AML-193 (cell line): ENCODE results near the gene TMEM132E.

Experiments
- DNase-seq, 2 experiments: peaks; one replicate each; lab custom pipeline; 2025; lab: John Stamatoyannopoulos, UW

The TMEM132E gene

DNA sequence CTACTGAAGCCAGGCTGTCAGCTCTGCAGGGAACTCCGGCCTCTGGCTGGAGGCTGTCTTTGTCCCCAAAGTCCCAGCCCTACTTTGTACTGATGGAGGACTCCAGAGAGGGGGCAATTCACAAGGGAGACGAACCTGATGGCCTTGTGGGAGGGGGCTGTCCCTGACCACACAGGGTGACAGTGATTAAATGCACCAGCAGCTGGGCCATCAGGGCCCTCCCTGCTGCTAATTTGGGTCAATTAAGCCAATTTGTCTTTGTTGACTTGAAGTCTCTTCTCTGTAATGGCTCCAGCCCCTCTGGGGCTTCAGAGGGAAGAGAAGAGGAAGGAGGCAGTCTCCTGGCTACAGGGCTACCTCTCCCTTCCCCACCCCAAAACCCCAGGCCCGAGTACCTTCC is 22.0 kb downstream of the TMEM132E start:
- DNase-seq, result no peak

DNA sequence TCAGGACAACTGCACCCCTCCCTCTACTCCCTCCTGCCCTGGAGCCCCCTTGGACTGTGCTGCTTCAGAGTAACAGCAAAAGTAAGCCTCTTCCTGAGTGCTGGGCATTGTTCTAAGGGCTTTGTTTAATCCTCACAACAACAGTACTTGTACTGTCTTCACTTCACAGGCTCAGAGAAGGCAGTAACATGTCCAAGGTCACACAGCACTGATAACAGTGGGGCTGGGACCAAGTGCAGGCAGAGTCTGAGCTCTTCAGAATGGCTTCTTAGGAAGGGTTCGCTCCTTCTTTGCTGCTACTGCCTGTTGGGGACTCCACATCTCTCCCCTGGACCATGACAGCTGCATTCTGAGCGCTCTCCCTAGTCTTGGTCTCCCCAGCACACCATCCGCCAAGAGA is 24.6 kb downstream of the TMEM132E start:
- DNase-seq, result no peak

DNA sequence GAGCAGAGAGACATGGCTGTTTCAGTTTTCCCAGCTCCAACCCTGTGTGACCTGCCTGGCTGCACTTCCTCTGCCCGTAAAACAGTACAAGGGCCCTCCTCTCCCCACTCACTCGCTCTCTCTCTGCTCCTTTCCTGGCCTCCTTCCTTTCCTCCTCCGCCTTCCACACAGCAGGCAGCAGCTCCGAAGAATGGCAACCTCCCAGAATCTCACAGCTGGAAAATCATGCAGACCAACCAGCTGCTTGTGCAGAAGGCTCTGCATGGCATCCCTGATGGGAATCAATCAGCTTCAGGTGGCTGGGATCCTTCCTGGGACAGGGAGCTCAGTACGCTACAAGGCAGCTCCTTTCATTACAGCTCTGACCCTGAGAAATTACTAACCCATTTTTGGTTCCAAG is 27.4 kb downstream of the TMEM132E start:
- DNase-seq, result no peak

DNA sequence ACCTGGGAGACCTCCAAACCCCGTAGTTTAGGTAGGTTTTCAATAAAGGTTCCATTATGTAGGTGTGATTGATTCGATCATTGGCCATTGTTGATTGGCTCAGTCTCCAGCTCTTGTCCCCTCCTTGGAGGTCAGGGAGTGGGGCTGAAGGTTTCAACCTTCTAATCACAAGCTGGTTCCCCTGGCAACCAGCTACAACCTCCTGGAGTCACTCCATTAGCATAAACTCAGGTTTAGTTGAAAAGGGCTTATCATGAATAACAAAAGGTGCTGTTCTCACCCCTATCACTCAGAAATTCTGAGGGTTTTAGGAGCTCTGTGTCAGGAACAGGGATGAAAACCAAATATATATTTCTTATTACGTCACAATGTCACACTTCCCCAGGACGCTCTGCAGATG is 28.5 kb downstream of the TMEM132E start:
- DNase-seq, result no peak

DNA sequence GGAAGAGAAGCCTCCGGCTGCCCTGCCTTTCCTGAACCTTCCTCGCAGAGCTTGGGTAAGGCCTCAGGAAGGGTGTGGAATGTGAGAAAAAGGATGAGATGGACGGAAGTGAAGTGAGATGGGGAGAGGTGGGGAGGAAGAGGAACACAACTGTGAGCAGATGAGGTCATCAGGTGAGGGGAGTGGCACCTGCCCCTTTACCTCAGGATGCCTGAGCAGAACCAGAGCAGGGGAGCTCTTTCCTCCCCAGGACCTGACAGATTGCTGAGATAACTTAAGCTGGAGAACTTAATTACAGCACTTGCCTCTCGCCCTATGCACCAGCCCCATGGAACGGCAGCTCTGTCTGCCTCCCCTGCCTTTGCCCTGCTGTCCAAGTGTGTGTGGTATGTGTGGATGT is 29.8 kb downstream of the TMEM132E start:
- no peak for DNase-seq

DNA sequence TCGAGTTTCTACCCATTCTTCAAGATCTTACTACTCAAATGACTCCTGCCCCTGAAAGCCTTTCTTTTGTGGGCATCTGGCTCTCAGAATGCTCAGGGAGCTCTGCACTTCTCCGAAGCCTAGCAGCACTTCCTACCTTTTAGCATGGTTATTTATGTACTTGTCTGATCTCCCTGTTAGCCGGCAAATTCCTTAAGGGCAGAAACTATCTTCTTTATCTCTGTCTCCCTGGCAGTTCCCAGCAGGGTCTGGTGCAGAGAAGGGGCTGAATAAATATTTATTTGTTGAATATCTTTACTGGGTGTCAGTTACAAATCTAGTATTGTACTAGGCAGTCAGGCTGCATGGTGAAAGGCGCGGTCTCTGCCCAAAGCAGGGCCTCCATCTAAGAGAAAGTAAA is 30.7 kb downstream of the TMEM132E start:
- DNase-seq, result no peak

DNA sequence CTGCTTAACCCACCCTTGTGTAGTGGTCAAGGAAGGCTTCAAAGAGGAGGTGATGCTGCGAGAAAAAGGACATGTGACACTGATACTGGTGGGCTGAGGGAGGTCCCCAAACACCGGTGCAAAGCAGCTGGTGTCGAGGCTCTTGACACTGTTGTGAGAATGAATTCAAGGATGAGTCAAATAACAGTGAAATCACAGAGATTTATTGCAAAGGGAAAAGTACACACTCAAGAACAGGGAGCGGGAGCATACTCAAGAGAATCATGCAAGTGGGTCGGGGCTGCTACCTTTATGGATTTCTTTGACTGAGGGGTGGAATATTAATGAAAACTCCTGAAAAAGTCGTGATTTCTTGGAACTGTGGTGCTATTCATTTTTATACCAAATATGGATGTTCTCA is 31.1 kb downstream of the TMEM132E start:
- no peak for DNase-seq

DNA sequence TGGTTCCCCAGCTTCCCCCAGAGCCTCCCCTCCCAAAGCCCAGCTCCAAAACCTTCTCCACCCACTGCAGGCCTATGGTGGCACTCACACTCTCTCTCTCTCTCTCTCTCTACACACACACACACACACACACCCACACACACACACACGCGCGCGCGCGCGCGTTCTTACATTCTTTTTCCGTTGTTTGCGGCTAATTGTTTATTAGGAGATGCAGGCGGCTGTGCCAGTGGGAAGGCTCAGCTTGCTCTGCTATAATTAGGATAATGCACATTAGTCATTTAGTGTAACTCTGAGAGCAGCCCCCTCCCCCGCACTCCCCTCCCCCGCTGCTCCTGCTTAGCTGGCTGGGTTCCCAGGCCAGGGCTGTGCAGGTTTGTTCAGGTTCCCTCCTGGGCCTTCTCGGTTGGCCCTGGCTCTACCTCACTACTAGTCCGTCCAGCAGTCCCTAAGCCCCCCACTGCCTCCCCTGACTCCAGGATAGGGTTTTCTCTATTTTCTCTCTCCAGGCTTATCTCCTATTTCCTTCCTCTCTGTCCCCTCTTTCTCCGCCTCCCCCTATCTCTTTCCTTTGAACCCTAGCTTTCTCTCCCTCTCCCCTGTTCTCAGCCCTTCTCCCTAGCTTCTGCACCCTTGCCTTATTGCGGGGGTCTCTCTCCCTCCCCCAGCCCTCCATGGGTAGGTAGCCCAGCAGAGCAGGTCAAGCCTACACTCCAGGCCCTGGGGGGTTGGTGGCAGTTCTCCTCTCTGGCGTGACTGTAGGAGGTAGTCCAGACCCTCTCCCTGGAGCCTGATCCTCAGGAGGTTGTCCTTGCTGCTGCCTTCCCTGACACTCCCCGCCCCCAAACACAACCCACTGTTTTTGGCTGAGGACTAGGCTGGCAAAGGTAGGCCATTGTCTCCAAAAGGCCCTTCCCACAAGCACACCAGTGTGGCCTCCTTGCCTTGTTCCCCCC is 34.0 kb downstream of the TMEM132E start:
- DNase-seq, result no peak

DNA sequence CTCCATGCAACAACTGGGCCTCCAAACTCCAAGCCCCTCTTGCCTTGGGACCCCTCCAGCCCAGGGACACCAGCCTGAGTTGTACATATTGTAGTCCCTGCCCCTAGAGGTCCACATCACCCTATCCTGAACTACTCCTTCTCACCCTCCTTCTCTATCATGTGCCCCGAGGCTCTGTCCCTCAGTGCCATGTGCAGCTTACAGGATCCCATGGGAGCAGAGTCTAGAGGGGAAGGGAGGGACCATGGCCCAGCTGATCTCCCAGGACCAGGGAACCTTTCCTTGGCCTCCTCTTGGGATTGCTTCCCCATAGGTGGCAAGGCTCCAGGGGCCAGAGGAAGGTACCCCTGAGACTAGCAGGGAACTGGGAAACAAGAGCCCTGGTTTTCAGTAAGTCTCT is 35.3 kb downstream of the TMEM132E start:
- DNase-seq, result no peak

DNA sequence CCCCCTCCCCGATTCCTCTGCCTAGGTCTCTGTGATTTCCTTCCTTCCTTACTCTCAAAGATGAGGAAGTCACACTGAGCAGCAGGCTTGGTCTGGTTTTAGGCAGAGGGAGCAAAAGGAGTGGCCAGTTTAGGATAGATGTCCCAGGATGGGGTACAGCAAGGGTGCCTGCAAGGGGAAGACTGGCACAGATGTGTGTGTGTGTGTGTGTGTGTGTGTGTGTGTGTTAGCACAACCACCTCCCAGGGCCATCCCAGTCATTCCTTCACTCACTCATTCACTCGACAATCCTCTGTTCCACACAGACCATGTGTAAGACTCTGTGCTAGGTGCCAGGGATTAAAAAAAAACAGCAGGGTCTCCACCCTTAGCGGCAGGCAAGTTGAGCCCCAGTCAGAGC is 35.9 kb downstream of the TMEM132E start:
- no peak for DNase-seq

DNA sequence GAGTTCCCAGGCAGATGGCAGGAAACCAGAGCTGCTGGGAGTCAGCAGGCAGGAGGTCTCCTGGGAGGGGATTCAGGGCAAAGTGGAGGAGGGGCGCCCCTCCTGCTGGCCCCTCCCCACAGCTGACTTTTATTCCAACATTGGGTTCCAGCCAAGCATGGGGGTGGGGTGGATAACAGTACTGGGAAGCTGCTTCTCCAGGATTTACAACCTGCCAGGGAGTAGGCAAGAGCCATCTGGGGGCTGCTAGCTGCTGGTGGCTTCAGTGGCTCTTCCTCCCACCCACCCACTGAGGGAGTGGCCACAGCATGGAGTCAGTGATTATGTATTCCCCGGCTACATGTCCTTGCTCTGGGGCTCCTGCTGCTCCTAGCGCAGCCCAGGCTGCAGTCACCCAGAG is 36.8 kb downstream of the TMEM132E start:
- DNase-seq, result no peak

DNA sequence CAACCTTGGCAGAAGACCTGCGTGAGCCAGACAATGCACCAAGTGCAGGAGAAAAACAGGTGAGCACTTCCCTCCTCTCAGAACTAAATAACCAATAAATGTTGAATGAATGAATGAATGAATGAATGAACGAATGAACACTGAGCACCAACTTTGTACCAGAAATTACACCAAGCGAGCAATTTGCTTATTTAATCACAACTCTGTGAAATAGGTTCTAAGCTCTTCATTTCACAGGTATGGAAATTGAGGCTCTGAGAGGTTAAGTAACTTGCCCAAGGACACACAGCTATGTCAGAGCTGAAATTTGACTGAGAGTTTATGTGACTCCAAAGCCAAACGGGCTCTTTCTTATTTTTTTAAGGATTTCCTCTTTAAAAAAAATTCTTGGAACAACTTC is 38.0 kb downstream of the TMEM132E start:
- no peak for DNase-seq

DNA sequence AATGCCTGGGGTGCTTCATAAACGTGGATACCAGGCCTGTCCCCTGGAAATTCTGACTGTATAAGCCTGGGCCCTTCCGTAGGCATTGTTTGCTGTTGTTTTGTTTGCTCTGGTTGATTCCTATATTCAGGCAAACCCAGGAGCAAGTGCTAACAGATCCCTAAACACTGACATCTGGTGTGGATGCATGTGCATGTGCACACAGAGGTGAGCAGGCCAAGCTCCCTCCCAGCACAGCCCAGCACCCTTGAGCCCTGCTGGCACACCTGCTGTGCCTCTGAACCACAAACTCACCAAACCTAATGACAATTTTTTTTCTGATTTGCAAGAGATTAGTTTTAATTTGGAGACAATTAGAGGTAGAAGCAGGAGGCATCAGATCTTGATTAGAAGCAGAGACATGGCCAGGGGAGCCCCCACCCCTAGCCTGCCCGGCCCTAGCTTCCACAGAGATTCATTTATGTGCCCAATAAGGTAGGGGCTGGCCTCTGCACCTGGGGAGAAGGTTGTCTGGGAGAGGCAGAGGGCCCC is 40.4 kb downstream of the TMEM132E start:
- no peak for DNase-seq

DNA sequence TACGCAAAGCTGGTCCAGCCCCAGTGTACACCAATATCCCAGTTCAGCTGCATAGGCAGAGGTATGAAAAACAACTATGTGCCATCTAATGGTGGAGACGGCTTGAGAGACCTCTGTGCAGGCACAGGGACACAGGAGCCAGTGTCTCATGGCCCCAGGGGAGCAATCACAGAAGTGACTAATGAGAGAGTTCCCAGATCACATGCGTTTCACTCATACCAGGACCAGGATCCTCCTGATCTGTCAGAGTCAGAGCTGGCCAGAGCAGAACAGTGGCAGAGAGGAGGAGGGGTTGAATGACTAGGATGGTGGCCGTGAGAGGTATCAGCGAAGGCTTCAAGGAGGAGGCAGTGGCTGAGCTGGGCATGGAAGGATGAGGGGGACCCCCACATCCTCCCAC is 41.1 kb downstream of the TMEM132E start:
- no peak for DNase-seq

DNA sequence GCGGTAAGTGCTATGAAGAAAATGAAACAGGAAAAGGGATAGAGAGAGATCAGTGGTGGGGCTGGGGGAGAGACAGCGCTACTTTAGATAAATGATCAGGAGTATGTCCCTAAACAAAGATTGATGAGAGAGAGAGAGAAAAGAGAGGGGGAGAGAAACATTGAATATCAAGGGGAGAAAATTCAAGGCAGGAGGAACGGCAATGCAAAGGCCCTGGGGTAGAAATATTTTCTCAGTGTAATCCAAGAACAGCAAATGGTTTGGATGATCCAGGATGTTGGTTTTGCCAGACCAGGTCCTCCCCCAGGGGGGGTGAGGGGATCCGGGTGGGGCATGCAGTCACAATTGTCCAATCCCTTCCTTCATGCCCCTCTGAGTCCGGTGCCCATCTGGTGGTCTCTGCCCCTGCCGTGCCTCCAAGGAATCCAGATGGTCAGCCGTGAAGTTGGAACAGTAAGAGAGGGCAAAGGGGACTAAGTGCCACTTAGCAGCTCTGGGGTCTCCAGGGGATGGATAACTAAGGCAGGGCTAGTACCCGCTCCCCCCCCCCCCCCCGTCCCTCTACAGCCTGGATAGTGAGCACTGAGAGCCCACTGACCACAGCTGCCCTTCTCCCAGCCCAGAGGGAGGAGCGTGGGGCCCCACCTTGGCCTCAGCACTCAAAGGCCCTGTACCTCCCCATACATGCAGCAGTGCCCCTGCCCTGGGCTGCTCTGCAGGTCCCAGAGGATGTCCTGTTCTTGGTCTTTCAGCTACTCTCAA is 43.7 kb downstream of the TMEM132E start:
- DNase-seq, result no peak

DNA sequence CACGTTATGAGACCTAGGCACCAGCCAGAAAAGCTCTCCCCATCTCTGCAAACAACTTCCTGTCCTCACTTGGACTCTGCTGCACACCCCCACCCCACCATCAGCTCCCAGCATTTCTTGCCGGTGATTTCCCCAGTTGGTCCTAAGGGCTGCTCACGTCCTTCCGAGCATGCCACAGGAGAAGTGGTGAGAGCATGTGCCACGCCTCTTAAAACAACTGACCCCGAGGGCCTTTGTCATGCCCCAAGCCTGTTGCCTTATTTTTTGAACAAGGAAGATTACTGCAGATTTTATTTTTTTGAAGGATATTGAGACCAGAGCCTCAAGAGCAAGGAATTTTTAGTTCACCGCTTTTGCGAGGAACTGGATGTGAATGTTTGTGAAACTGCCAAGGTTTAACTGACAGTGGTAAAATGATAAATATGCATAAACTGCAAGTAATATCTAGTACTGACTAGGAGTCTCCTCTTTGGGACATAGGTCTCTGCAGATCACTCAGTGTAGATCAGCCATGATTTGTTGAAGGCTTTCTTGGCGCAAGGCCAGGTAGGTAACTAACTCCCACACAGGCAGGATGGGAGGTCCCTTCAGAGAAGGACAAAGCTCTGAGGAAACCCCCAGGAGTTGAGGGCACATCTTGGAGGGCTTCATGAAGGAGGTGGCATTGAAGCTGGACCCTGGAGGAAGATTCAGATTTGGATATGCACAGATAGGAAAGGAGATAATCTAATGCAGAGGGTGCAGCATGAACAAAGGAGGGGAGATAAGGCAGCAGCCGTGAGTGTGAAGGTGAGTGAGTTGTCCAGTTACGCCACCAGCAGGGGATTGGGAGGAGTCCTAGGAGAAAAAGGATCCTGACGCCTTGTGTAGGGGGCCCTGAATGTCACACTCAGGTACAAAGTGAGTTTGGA is 44.7 kb downstream of the TMEM132E start:
- no peak for DNase-seq

DNA sequence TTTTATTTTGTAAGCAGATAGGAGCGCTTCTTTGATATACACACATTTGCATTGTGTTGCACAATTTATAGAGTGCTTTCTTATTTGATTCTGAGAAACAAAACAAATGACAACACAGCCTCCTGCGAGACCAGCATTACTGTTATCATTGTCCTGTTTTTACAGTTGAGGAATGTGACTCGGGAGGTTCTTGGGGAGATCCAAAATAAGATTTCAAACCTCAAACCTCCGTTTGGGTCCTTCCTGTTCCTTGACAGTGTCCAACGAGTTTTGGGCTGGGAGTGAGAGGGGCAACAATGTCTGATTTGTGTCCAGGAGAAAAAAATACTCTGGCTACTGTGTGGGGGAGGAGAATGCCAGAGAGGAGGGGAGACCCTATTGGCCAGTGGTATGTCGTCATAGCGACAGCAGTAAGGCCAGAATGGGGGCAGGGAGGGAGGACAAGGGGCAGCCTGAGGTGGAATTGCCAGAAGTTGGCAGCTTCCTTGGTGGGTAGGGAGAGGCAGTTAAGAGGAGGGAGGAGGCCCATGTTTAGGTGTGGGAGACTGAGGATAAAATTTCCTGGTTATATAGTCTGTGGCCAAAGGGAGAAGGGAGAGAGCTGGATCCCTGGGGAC is 45.5 kb downstream of the TMEM132E start:
- DNase-seq, result no peak

DNA sequence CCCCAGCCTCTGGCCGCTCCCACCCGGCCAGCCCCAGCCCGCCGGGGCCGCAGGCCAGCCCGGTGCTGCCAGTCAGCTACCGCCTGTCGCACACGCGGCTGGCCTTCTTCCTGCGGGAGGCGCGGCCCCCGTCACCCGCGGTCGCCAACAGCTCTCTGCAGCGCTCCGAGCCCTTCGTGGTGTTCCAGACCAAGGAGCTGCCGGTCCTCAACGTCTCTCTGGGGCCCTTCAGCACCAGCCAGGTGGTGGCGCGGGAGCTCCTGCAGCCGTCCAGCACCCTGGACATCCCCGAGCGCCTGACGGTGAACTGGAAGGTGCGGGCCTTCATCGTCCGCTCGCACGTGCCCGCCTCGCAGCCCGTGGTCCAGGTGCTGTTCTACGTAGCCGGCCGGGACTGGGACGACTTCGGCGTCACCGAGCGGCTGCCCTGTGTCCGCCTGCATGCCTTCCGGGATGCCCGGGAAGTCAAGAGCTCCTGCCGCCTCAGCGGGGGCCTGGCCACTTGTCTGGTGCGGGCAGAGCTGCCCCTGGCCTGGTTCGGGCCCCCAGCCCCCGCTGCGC is 46.8 kb downstream of the TMEM132E start:
- DNase-seq, result no peak

DNA sequence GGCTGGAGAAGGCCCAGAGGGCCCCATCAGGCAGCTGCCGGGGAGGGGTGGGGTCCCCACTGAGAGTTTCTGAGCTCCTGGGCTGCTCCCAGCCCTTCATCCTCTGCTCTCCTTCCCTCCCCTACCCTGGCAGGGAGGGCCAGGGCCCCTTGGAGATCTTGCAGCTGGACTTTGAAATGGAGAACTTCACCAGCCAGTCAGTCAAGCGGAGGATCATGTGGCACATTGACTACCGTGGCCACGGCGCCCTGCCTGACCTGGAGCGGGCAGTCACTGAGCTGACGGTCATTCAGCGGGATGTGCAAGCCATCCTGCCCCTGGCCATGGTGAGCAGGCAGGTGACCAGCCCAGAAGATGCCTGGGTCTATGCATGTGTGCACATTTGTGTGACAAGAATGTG is 49.5 kb downstream of the TMEM132E start:
- no peak for DNase-seq

DNA sequence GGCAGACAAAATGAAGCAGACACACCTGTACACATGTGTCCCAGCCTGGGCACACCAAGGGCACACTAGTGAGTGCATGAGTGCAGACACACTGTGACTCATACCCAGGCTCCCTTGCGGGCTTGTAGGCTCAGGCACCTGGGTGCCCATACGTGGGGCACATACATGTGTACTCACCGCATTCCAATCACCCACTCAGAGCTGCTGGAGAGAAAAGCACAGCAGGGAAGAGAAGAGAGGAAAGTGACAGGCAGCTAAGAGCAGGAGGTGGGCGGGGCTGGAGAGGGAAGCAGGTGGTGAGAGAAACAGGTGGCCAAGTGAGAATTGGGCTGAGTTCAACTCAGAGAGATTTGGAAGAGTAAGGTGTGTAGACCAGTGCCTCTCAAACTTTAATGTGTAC is 54.0 kb downstream of the TMEM132E start:
- DNase-seq, result no peak

DNA sequence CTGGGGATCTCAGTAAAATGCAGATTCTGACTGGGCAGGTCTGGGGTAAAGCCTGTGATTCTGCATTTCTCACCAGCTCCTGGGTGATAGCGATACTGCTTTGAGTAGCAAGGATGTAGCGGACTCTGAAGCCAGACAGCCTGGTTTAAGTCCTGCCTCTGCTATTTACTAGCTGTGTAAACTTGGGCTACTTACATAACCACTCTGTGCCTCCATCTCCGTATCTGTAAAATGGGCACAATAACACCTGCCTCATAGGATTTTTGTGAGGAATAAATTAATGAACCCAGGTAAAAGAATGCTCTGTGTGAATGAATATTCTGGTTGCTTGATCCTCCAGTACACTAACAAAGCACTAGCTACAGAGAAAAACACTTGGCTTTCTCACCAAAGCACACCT is 54.4 kb downstream of the TMEM132E start:
- DNase-seq, result no peak
